ENCODE measurements around the gene DUS1L. TPM values are rescaled to one million over a fixed set of nuclear protein-coding genes. Genes with fewer than 3 reads are reported as not detected.

Gene DUS1L
- total and polyA plus RNA-seq, 12 donors: 34.1 to 191 (median 44.1) TPM

GRCh38 chr17:82018989-82019689 lies 46.5 kb downstream of the DUS1L start:
- WGBS, 2 donors: 89% methylated on average over 33 of the region's 33 CpGs
- ATAC-seq (no peak), DNase-seq (no peak)
- H3K27me3 ChIP-seq: no peaks in the 10 kb centered on the region
- no peak overlapping the region for H3K27ac ChIP-seq
- intact Hi-C loops (cut with DNase I): loop anchor here in 2 of 10 donors (5.0 kb wide), 2 partner anchors 57 to 62 kb away; partner anchors contain the start of gene NOTUM (in 1 of the 2)
- H3K4me3 ChIP-seq: no peak overlapping the region
- H3K9me3 ChIP-seq: no peaks in the 10 kb centered on the region
- peaks cover 0 to 26% (median 0%) of the 10 kb centered on the region in 9 donors for H3K36me3 ChIP-seq
- peaks cover 17 to 33% (median 24%) of the 10 kb centered on the region in 9 donors for H3K4me1 ChIP-seq
- TF ChIP-seq, protein P1, sequence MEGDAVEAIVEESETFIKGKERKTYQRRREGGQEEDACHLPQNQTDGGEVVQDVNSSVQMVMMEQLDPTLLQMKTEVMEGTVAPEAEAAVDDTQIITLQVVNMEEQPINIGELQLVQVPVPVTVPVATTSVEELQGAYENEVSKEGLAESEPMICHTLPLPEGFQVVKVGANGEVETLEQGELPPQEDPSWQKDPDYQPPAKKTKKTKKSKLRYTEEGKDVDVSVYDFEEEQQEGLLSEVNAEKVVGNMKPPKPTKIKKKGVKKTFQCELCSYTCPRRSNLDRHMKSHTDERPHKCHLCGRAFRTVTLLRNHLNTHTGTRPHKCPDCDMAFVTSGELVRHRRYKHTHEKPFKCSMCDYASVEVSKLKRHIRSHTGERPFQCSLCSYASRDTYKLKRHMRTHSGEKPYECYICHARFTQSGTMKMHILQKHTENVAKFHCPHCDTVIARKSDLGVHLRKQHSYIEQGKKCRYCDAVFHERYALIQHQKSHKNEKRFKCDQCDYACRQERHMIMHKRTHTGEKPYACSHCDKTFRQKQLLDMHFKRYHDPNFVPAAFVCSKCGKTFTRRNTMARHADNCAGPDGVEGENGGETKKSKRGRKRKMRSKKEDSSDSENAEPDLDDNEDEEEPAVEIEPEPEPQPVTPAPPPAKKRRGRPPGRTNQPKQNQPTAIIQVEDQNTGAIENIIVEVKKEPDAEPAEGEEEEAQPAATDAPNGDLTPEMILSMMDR (IDR thresholded peaks at IDR 0.05): no peak

DNA sequence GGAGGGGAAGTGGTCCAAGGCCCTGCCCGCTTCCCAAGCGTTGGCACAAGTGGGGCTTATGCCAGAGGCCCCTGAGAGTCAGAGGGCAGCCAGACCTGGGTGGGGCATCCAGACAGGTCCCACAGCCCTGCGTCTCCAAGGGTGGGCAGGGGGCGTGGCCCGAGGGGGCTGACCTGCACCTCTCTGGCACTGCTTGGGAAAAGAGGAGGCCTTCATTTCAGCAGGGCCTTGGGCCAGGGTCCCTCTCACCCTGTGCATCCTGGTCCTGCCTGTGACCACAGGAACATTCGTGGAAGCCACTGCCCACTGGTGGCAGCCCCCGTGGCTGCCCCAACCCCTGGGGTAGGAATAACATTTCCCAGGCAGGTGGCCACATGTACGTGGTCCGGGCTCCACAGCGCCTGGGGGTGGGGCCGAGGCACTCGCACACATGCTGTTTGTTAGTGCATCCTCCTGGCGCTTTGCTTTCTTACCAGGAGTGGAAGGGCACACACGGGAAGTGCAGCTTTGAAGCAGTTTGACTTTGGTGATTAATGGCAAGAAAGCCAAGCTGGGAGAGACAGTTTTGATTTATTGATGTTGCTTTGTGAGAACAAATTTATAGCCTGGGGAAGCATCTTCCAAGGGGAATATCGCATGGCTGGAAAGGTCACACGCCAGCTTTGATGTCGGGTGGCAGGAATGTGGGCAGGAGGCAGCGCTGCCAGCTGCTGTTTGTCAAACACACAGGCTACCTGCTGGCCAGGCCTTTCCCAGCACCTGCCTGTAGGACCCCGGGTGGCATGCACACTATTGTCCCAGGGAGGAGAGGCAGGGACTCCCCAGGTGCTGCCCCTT lies 47.2 kb downstream of the DUS1L start:
- 77 to 80% methylated on average over 19 of the region's 19 CpGs for WGBS, 2 donors
- H3K9me3 ChIP-seq: no peaks in the 10 kb centered on the region
- TF ChIP-seq, protein P1 (IDR thresholded peaks at IDR 0.05): no peak
- DNase-seq: no peak
- H3K27me3 ChIP-seq: no peaks in the 10 kb centered on the region
- no peak overlapping the region for H3K4me3 ChIP-seq
- peaks cover 0 to 27% (median 0%) of the 10 kb centered on the region in 9 donors for H3K36me3 ChIP-seq
- no peak for ATAC-seq
- H3K27ac ChIP-seq: no peak overlapping the region
- intact Hi-C loops (cut with DNase I): loop anchor here in 2 of 10 donors (5.0 kb wide), 2 partner anchors 56 to 61 kb away; partner anchors contain the start of gene NOTUM (in 1 of the 2)
- peaks cover 12 to 33% (median 22%) of the 10 kb centered on the region in 9 donors for H3K4me1 ChIP-seq

DNA sequence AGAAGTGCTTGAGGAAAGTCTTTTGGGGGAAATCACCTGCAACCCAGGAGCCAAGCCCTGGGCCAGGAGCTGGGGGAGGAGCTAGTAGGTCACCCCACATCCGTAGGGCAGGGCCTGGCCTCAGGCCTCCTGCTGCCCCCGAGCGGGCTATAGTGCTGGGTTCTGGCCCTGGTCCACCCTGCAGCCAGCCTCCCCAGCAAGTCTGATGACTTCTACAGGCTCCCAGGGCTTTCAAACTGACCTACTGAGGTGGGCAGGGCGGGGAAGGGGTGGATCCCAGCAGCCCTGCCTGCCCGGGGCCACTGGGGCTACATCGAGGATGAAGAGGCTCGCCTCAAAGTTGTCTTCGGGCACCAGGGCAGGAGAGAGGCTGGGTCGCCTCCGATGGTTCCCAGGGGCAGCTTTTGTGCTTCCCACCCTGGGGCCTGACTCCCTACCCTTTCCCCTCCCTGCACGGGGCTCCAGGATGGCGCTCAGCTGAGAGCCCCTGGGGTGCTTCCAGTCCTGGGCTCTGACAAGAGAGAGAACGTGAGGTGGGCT lies 47.9 kb downstream of the DUS1L start:
- Histone ChIP-seq H3K36me3 (peaks cover 0 to 29% (median 0%) of the 10 kb centered on the region in 9 donors), H3K27ac (no peak overlapping the region), H3K27me3 (no peaks in the 10 kb centered on the region), H3K4me3 (no peak overlapping the region), H3K4me1 (peaks cover 17 to 38% (median 25%) of the 10 kb centered on the region in 9 donors), H3K9me3 (no peaks in the 10 kb centered on the region)
- no peak for ATAC-seq
- no peak for DNase-seq
- TF ChIP-seq, protein P1 (IDR thresholded peaks at IDR 0.05): no peak
- intact Hi-C loops (cut with DNase I): loop anchor here in 3 of 10 donors (2.0 to 5.0 kb wide), 3 partner anchors 51 to 60 kb away; partner anchors contain the start of gene NOTUM (in 1 of the 3)
- WGBS, 2 donors: 78 to 88% methylated on average over 13 of the region's 13 CpGs
